Mucosa of descending colon (tissue), 3 donors: ENCODE measurements around the gene NUP153. TPM values are rescaled to one million over a fixed set of nuclear protein-coding genes. Genes with fewer than 3 reads are reported as not detected.

ENCODE experiments used
- ATAC-seq: fragments of 200-7000 bp; cut with Tn5 transposase; one replicate; pipeline ENCODE4 v1.9.1; 2020; ENCODE audit warnings: mild to moderate bottlenecking, moderate library complexity
- DNase-seq, 3 donors: peaks; one replicate each; pipeline ENCODE4 v3.0.0-alpha.2; 2020
- H3K36me3 ChIP-seq: fragments of 200-600 bp; one replicate; pipeline ENCODE4 v1.8.0; 2021; ENCODE audit warnings: low read depth, mild to moderate bottlenecking
- H3K4me1 ChIP-seq: fragments of 200-600 bp; one replicate; pipeline ENCODE4 v1.8.0; 2021; ENCODE audit warnings: low read depth, mild to moderate bottlenecking
- H3K4me3 ChIP-seq: fragments of 200-600 bp; one replicate; pipeline ENCODE4 v1.8.0; 2021; ENCODE audit warnings: mild to moderate bottlenecking
- H3K9me3 ChIP-seq: fragments of 200-600 bp; one replicate; pipeline ENCODE4 v1.8.0; 2021; ENCODE audit warnings: mild to moderate bottlenecking
- CTCF ChIP-seq: fragments of 200-600 bp; IDR thresholded peaks from one replicate; pipeline ENCODE4 v1.8.0; 2022; ENCODE audit warnings: antibody characterized with exemption, mild to moderate bottlenecking
- intact Hi-C, 2 donors: fragments of 100-400 bp; cut with DNase I in 1 of 2; cut with micrococcal nuclease in 1 of 2; formaldehyde crosslinking; loops; one replicate each; pipeline versions ENCODE4 v1.11.0 to v1.11.1; 2022; cut with DNase I, micrococcal nuclease
- total RNA-seq, 3 donors: library from RNA; stranded (reverse); fragmentation: NEBNext Ultra II Directional in 2 of 3; extraction: Animal tissue kit (Norgen Biotek cat#: 25700) in 2 of 3; gene quantifications; one replicate each; pipeline versions ENCODE4 v1.2.1 to v1.2.4, GENCODE V29; 2021 to 2023
- donor health status: DM: no; HTN: no; CAD: no; lungs with moderate emphysema.
- donor health status: DM: no; HTN: no; CAD: no.
- donor health status: DM: no; HTN: yes; CAD: no.

The NUP153 gene
- total RNA-seq, 3 donors from 2014 or later, result 29.8 to 34.0 (median 33.3) TPM

- ATAC-seq (no peak), DNase-seq (no peak)
- H3K4me3 ChIP-seq, result no peak overlapping the region
- H3K36me3 ChIP-seq, result no peaks in the 10 kb centered on the region
- no peaks in the 10 kb centered on the region for H3K9me3 ChIP-seq
- intact Hi-C loops, result no loop called here
- no peak for TF ChIP-seq CTCF
- no peaks in the 10 kb centered on the region for H3K4me1 ChIP-seq
These were observed 22.0 kb upstream of the NUP153 start for GRCh38 chr6:17728551-17729222.

GRCh38 chr6:17725083-17725482 is 18.4 kb upstream of the NUP153 start:
- ATAC-seq (peak; percentile 84), DNase-seq (peak in 2 of 3 donors; percentile 37 to 41)
- intact Hi-C loops, result no loop called here
- Histone ChIP-seq H3K4me1 (no peaks in the 10 kb centered on the region), H3K4me3 (no peak overlapping the region), H3K36me3 (no peaks in the 10 kb centered on the region), H3K9me3 (no peaks in the 10 kb centered on the region)
- no peak for TF ChIP-seq CTCF

- Histone ChIP-seq H3K36me3 (no peaks in the 10 kb centered on the region), H3K4me1 (no peaks in the 10 kb centered on the region), H3K4me3 (no peak overlapping the region), H3K9me3 (no peaks in the 10 kb centered on the region)
- intact Hi-C loops, result no loop called here
- no peak for TF ChIP-seq CTCF
- ATAC-seq, result no peak
- no peak for DNase-seq
These were observed 17.6 kb upstream of the NUP153 start for GRCh38 chr6:17724341-17724740.

GRCh38 chr6:17721671-17722070 is 14.9 kb upstream of the NUP153 start:
- Histone ChIP-seq H3K9me3 (no peaks in the 10 kb centered on the region), H3K36me3 (no peaks in the 10 kb centered on the region), H3K4me1 (no peaks in the 10 kb centered on the region), H3K4me3 (no peak overlapping the region)
- intact Hi-C loops, result no loop called here
- no peak for TF ChIP-seq CTCF
- DNase-seq (no peak), ATAC-seq (no peak)

GRCh38 chr6:17719323-17720041 is 12.8 kb upstream of the NUP153 start:
- H3K4me3 ChIP-seq, result no peak overlapping the region
- no peak for DNase-seq
- no peak for TF ChIP-seq CTCF
- peak; percentile 22 for ATAC-seq
- no peaks in the 10 kb centered on the region for H3K36me3 ChIP-seq
- H3K4me1 ChIP-seq, result no peaks in the 10 kb centered on the region
- intact Hi-C loops, result no loop called here
- no peaks in the 10 kb centered on the region for H3K9me3 ChIP-seq
